GM12872 (cell line): Measurements from ENCODE around the gene EXT2.

ENCODE experiments used
- TF ChIP-seq, protein P1 (sequence below): IDR thresholded peaks from 3 replicates; pipeline ENCODE4 v1.5.1; 2011; ENCODE audit warnings: low read depth, mild to moderate bottlenecking, low read length, moderate library complexity; ENCODE audit not compliant: insufficient read depth

EXT2 gene

DNA sequence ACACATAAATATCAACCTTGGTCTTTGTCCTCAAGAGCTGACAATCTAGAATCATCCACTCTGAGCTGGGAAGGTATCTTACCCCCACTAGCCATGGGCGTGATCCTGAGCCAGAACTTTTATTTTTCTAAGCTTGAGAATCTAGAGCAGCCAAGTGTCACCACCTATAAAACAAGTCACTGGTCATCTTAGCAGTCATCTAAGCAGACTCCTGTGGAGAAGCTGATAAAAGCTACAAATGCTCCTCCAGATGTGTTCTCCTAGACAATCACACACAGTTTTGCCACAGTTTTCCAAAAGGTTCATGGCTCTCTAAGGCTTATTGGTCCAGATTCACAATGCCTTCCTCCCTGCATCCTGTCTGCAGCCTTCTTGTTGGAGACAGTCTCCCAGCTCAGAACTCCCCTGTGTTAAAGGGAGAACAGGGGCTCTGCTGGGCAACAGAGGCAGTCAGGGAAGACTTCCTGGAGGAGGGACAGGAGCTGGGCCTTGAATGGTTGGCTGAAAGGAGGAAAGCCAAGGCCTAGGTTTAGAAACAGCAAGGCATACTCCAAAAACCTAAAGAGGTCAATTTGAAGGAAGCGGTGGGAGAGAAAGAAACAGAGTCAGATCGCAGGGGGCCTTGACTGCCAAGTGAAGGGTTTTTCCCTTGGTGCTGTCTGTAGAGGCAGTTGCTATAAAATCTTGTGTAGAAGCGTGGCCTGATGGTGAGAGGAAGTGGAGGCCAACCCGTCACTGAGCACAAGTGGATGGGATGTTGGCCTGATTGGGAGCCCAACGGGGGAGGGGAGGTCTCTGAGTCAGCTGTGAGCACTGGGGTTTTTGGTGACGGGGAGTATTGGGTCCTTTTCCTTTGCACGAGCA is 172.5 kb downstream of the EXT2 start:
- TF ChIP-seq, protein P1, sequence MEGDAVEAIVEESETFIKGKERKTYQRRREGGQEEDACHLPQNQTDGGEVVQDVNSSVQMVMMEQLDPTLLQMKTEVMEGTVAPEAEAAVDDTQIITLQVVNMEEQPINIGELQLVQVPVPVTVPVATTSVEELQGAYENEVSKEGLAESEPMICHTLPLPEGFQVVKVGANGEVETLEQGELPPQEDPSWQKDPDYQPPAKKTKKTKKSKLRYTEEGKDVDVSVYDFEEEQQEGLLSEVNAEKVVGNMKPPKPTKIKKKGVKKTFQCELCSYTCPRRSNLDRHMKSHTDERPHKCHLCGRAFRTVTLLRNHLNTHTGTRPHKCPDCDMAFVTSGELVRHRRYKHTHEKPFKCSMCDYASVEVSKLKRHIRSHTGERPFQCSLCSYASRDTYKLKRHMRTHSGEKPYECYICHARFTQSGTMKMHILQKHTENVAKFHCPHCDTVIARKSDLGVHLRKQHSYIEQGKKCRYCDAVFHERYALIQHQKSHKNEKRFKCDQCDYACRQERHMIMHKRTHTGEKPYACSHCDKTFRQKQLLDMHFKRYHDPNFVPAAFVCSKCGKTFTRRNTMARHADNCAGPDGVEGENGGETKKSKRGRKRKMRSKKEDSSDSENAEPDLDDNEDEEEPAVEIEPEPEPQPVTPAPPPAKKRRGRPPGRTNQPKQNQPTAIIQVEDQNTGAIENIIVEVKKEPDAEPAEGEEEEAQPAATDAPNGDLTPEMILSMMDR: no peak

DNA sequence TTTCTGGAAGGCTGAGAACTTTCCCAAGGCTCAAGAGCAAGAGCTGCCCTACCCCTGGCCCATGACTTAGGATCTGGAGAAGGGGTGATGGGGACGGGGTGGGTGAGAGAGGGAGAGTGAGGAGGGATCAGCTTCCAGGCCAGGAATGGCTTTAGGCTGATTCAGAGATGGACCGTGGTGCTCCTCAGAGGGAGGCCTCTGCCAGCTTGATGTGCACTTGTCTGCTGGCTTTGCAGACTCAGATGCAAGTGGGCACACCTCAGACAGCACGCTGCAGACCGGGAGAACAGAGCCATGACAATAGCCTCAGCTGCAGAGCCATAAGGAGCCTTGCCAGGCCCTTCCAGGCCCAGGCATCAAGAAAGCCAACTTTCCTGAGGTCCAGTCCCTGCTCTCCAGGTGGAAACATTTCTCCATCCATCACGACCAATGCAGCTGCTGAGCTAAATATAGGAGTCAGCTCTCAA is 173.2 kb downstream of the EXT2 start:
- TF ChIP-seq, protein P1: no peak

DNA sequence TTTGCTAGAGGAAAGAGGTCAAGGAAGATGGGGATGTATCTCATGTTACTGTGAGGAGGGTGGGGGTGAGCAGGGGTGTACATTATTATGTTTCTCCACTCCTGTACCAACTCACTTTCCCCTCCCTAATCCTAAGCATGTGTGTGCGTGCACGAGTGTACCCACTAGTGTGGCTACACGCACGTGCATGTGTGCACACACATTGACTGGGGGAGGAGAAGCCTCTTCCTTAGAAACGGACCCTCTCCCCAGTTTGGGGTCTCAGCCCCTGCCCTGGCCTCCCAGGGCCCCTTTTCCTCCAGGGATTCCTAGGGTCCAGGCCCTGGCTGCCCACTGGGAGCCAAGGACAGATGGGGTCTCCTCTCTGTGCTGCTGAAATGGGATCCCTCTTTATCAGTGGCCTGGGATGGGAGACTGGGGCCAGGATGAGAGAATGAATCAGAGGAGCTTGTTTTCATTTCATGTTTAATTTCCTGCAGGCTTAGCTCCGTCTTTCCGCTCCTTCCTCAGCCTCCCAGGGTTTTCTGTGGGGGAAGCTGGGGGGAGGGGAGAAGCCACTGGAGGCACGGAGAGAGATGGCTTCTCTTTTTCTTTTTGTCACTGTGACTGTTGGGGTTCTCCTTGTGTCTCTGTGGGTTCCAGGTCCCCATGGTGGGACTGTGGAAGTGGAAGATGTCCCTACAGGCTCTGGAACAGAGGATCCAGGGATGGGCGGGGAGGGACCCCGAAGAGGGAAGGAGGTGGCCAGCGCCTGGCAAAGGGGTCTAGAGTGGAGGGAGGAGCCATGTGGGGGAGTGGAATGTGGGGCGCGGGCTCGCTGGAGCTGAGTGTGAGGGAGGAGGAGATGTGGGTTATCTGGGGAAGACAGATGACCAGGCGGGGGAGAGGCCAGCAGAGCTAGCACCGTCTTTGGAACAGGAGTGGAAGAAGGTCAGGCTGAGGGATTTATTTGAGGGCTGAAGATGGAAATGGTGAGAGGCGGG is 174.2 kb downstream of the EXT2 start:
- TF ChIP-seq, protein P1: no peak

DNA sequence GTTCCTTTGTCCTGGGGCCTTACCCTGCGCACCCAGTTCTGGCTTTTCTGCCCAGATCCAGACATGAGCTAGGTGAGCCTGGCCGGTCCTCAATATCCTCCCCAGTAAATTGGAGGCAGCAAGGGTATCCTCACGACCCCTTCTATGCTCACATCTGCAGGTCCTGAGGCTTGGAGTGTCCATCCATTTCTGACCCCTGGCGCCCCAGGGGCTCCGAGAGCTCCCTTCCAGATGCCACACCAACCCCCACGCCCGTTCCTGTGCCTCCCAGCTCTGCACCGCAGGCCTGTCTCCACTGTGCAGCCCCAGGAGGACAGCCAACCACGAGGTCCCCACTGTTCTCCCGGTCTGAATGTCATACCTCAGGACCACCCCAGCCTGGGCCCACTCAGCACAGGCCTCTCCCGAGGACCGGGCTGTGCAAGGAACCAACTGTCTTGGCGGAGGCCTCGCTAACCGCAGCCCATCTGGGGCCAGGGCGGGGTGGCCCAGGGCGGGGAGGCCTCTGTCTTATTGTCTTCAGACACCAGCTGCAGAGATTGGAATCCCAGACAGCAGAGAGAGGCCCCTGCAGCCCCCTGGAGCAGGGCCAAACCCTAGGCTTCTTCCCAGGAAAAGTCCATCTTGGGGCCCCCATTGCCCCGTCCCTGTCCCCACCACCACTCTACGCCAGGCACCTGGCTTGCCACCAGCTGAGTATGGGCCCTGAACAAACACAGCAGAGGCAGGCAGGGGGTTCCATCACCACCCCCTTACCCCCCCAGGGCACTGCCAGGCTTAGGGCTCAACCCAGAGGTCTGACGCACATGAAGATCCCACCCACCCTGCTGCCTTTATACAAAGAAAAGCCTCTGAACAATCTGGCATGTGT is 175.2 kb downstream of the EXT2 start:
- TF ChIP-seq, protein P1: no peak

DNA sequence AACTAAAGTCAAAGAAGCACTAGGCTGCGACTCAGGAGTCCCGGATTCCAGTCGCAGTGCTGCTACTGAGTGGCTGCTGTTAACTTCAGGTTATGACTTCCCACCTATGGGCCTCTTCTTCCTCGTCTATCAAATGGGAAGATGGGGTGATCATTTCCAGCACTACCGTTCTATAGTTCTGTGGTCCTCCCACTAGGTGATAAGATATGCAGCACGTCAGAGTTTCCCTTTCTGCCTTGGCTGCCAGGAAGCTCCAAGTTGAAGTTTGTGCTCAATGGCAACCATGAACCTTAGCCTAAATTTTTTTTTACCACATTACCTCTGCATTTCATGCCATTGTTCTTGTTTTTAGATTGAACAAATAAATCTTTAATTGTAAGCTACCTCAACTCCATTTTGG is 175.8 kb downstream of the EXT2 start:
- TF ChIP-seq, protein P1: no peak

DNA sequence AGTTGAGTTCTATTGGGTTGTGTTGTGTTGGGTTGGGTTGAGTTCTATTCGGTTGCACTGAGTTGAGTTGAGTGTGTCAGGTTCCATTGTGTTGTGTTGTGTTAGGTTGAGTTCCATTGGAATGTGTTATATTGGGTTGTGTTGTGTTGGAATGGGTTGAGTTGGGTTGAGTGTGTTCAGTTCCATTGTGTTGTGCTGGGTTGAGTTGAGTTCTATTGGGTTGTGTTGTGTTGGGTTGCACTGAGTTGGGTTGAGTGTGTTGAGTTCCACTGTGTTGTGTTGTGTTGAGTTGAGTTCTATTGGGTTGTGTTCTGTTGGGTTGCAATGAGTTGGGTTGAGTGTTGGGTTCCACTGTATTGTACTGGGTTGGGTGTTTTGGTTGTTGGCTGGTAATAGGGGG is 178.9 kb downstream of the EXT2 start:
- TF ChIP-seq, protein P1: no peak
